NCI-H510A treated with DMSO at 0.1 percent for 48 hours (cell line): Measurements from ENCODE around the gene ARHGEF18.

ENCODE experiments used
- DNase-seq: peaks from one replicate; lab custom pipeline; 2025; lab: John Stamatoyannopoulos, UW

ARHGEF18 gene

GRCh38 chr19:7383284-7383683, 34.5 kb downstream of the ARHGEF18 start:
- DNase-seq = no peak

- no peak for DNase-seq
Measured at GRCh38 chr19:7385062-7385461, 36.3 kb downstream of the ARHGEF18 start.

GRCh38 chr19:7386308-7386707, 37.6 kb downstream of the ARHGEF18 start:
- no peak for DNase-seq

- no peak for DNase-seq
Measured at GRCh38 chr19:7386769-7387168, 38.0 kb downstream of the ARHGEF18 start.

- no peak for DNase-seq
Measured at GRCh38 chr19:7391218-7391670, 42.5 kb downstream of the ARHGEF18 start.

GRCh38 chr19:7393459-7393858, 44.7 kb downstream of the ARHGEF18 start:
- no peak for DNase-seq

- no peak for DNase-seq
Measured at GRCh38 chr19:7393939-7394730, 45.4 kb downstream of the ARHGEF18 start.

GRCh38 chr19:7394731-7395359, 46.1 kb downstream of the ARHGEF18 start:
- DNase-seq = peak; percentile 82

- no peak for DNase-seq
Measured at GRCh38 chr19:7395360-7396066, 46.8 kb downstream of the ARHGEF18 start.

- DNase-seq = no peak
Measured at GRCh38 chr19:7397687-7398086, 49.0 kb downstream of the ARHGEF18 start.
